Stimulated activated CD8-positive, alpha-beta memory T cell treated with anti-CD3 and anti-CD28 coated beads, Interleukin-7, amount 100 ng/mL, for 24 hours (primary cell): ENCODE data around the gene SPATA2L.

Experiments
- DNase-seq: peaks from one replicate; pipeline ENCODE4 v3.0.0-alpha.2; 2020; ENCODE audit warnings: low read depth

SPATA2L gene

DNA sequence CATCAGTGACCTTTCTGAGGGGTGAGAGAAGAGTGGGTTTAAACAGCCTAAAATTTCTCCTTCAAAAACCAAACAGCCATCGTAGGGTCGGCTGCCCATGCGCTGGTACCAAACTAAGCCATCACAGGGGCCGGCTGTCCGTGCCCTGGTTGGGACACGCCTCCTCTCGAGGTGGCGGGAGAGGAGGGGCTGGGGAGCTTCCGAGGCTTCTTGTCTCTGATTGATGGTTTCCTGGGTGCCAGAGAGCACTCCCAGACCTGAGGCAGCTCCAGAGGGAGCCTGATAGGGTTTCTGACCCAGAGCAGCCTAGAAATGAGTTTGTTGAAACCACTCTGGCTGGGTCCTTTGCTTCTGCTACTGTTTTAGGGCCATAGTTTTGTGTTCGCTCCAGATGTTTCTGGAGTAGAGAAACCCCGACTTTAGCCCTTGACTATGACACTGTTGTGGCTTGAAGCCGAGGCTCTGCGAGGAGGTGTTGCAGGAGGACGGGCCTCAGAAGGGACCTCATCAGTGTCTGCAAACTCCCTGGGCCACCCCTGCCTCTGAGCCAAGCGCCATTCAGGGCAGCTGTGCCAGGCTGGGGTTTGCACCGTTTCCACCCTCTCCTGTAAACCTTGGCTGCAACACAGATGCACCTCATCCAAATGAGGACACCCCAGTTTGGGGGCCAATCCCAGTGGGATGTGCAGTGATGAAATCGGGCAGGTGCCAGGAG is 26.1 kb upstream of the SPATA2L start:
- no peak for DNase-seq

DNA sequence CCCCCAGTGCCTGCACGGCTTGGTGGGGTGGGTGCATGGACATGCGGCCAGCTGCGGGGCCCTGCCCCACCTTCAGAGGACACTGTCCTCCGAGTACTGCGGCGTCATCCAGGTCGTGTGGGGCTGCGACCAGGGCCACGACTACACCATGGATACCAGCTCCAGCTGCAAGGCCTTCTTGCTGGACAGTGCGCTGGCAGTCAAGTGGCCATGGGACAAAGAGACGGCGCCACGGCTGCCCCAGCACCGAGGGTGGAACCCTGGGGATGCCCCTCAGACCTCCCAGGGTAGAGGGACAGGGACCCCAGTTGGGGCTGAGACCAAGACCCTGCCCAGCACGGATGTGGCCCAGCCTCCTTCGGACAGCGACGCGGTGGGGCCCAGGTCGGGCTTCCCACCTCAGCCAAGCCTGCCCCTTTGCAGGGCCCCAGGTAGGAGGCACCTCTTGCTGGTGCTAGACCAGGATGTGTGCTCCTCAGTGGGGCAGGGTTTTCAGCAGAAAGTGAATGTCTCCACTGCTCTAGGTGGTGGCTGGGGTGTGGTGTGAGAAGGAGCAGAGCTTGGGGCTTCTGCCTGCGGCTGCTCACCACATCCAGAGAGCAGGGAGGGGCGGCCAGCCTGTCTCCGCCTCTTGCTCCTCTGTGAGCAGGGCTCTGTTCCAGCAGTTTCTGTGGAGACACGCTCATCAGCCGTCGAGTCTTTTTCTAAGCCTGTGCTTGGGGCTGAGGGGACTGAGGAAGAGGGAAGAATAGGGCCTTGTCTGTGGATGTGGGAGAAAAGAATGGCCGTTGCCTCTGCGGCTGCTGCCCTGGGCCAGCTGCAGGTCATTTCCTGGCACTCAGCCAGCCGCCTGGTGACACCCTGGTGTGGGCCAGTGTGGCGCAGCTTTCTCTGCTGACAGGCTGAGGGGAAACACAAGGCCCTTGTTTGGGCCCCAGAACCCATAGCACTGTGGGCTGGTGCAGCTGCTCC is 22.1 kb upstream of the SPATA2L start:
- no peak for DNase-seq

DNA sequence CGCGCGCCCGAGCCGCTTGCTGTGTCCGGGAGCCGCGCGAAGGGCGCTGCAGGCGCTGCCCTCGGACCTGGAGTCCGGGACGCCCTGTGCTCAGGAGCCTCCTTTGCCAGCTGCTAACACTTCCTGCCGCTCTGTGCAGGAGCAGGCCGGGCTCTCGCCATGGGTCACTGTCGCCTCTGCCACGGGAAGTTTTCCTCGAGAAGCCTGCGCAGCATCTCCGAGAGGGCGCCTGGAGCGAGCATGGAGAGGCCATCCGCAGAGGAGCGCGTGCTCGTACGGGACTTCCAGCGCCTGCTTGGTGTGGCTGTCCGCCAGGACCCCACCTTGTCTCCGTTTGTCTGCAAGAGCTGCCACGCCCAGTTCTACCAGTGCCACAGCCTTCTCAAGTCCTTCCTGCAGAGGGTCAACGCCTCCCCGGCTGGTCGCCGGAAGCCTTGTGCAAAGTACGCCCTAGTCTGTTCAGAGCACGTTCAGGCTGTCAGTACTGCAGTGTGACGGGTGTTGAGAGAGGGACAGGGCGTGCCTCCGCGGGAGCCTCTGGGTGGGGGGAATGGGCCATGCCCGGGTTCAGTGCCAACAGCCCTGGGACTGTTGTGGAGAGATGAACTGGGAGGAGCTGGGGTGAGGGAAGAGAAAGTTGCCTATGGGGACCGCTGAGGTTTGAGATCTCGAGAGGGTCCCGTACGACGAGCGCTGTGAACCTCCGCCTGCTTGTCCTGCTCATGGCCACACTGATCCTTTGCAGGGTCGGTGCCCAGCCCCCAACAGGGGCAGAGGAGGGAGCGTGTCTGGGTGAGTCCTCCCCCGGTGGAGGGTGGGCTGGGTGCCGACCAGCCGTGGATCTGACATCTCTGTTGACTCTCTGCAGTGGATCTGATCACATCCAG is 21.1 kb upstream of the SPATA2L start:
- no peak for DNase-seq

DNA sequence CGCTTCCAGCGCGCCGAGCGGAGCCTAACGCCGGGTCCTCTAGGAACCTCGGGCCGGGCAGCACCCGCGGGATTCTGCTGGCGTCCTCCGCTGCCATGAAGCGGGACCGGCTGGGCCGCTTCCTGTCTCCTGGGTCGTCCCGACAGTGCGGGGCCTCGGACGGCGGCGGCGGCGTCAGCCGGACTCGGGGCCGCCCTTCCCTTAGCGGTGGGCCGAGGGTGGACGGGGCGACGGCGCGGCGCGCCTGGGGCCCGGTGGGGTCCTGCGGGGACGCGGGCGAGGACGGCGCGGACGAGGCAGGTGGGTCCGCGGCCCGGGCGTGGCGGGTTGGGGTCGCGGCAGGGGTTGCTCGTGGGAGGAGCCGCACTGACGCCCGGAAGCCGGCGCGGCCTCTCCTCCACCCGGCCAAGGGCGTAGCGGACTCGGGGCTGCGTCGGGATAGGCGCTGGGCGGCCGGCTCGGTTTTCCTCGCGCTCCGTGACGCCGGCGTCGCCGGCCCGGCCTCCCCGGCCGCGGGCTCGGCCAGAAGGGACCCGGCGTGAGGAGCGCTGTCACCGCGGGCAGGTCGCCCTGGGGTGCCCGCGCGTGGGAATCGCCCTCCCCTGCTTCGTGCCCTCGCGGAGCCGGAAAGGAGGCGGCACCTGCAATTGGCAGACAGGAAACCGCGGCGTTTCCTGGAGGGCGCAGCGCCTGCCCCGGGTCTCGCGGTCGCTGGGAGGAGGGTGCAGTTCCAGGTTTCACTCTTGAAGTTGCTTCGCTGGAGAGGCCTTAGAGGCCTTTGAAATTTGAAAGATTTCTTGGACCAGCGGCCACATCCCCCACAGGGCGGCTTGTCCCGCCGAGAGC is 20.3 kb upstream of the SPATA2L start:
- no peak for DNase-seq

DNA sequence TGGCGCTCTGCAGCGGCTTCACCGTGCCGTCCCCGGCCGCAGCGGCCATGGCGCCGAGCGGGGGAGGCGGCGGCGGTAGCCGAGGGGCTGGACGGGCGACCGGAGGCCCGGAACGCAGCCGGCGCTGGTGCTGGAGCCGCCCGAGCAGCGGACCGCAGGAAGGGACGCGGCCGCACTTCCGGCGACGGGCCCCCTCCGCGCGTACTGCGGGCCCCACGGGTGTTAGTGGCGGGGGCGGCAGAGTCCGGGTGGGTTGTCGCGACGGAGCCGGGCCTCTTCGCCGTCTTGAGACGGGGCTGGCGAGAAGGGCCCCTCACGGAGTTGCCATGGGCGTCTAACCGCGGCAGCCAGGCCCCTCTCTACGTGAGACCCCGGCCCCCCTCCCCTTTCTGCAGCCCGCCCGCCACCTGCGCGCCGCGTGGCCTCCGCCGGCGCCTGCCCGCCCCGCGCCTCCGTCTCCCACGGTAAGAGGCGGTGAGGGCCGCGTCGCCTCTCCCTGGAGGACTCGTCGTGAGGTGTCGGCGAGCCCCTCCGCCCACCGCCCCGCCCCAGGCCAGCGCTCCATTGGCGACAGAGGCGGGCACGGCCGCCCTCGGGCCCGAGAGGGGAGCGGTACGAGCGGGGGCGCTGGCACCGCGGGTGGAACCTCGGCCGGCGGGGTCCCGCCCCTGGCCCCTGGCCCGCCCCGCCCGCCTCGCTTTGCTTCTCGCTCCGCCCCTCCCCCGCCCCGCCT is 19.5 kb upstream of the SPATA2L start, which contains the start of the genes VPS9D1 and ZNF276:
Gene VPS9D1, minus strand, starts transcription at position 86 of the 733 bp plus-strand sequence. Its CDS starts 37 bp downstream, at position 49.
Gene ZNF276, plus strand, starts transcription at position 725 of the 733 bp plus-strand sequence. CDS start 104 bp downstream, outside the sequence.
- peak; percentile 74 for DNase-seq

DNA sequence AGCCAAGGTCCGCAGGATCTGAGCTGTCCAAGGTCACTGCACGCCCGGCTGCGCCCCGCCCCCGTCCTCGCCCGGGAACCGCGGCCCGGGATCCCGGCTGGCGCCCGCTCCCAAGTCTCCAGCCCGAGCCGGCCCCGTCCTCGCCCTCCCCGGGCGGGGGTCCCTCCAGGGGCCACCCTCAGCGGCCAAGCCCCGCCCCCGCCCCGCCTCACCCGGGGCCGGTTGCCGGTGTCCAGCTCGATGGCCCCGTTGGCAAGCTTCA is 19.0 kb upstream of the SPATA2L start:
- DNase-seq, result no peak

DNA sequence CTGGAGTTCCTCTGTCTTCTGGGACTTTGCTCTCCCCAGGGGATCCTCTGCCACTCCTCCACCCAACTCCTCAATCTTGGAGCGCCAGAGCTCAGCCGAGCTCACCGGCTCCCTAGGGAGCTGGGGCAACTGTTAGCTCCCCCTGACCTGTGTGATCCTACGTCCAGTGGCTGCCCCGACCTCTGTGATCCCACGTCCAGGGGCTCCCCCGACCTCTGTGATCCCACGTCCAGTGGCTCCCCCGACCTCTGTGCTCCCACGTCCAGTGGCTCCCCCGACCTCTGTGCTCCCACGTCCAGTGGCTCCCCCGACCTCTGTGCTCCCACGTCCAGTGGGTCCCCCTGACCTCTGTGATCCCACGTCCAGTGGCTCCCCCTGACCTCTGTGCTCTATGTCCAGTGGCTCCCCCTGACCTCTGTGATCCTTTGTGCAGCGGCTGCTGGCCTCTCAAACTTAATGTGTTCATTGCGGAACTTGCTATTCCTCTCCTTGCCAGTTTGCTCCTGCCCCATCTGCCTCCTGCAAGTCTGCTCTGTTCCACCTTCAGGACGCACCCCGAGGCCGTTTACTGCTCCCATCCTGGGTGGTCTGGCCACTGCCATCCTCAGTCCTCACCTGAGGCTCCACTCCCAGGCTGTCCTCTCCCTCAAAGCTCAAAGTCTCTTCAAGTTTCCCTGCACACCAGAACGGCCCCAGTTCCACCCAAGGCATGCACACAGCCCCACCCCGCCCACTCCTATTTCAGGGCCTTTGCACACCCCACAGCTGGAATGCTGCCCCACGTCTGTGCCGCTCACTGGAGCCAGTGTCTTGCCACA is 16.4 kb upstream of the SPATA2L start:
- DNase-seq, result no peak

DNA sequence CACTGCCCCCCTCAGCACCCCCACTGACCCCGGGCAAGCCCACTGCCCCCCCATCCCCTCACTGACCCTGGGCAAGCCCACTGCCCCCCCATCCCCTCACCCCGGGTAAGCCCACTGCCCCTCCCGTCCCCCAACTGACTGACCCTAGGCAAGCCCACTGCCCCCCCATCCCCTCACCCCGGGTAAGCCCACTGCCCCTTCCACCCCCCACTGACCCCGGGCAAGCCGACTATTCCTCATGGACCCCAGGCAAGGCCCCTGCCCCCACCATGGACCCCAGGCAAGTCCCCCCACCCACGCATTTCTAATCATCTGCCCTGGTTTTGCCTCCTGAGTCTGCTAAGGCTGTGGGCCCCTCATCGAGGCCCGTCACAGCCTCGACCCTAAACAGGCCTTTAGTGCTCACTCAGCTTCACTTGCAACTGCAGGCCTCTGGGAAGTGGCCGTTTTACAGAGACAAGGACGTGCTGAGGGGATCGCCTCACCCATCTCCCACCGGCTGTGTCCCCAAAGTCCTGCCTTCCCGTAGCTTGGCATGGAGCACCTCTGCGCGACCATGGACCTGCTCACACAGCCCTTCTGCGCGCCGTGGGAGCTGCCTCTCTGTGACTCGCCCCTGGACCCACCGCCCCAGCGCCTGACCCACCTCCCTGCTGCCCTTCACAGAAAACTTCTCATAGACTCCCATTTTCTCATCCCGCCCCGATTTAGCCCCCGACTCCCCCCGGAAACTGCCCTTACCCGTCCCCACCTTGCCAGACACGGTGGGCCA is 15.6 kb upstream of the SPATA2L start:
- no peak for DNase-seq

DNA sequence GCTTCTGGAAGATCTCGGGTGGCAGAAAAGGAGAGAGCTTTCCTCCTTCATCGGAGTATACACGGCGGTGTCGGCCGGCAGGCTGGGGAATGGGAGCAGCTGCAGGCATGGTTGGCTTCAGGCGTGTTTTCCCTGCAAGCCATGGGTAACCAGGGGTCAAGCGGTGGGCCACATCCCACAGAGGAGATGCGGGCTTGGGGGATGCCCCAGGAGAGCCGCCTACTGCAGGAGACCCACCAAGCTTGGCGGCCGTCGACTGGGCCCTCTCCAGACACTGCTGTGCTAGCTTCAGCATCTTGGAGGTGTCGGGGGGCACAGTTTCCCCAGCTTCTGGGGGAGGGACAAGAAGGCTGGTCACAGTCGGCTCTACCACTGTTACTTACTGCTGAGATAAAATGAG is 15.0 kb upstream of the SPATA2L start:
- DNase-seq, result no peak

DNA sequence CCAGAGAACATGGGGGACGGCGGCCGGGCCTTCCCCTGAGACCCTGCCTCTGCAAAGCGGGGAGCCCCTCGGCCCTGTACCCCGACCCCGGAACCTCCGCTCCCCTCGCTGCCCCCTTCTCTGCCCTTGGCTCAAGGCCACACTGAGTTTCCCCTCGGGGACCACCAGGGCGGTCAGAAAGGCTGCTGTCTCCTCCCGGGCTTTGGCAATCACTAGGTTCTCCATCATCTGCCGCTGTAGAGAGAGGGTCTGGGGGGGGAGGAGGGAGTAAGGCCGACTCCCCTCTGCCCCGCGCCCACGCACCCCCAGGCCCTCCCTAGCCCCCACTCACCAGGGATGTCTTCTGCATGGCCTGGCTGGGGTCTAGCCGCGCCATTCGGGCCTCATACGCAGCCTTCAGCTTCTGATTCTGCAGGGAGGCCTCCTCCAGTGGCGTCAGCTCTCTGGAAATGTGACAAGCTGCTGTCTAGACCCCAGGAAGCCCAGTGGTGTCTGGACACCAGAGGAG is 10.8 kb upstream of the SPATA2L start:
- no peak for DNase-seq

DNA sequence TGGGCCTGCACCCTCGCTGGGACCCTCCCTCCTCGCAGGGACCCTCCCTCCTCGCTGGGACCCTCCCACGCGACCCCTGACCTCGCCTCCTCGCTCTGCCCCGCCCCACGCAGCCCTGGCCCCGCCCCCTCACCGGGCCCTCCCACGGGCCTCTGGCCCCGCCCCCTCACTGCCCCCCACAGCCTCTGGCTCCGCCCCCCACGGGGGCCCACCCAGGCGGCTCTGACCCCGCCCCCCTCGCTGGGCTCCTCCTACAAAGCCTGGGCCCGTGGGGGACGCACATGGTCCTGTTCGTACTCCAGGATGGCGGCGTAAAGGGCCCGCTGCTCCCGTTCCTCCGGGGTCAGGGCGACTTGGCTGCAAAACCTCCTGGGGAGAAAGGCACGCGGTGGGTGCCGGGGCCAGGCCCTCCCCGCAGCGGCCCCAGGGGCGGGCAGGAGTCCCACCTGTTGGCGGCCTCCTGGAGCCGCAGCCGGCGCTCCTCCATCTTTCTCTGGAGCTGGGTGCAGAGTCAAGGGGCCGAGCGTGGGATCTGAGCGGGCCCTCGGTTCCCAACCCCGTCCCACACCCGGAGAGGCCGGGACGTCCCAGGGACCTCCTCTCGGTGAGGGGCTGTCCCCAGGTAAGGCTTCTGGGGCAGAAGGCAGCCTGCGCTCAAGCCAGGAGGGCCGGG is 10.2 kb upstream of the SPATA2L start:
- no peak for DNase-seq

DNA sequence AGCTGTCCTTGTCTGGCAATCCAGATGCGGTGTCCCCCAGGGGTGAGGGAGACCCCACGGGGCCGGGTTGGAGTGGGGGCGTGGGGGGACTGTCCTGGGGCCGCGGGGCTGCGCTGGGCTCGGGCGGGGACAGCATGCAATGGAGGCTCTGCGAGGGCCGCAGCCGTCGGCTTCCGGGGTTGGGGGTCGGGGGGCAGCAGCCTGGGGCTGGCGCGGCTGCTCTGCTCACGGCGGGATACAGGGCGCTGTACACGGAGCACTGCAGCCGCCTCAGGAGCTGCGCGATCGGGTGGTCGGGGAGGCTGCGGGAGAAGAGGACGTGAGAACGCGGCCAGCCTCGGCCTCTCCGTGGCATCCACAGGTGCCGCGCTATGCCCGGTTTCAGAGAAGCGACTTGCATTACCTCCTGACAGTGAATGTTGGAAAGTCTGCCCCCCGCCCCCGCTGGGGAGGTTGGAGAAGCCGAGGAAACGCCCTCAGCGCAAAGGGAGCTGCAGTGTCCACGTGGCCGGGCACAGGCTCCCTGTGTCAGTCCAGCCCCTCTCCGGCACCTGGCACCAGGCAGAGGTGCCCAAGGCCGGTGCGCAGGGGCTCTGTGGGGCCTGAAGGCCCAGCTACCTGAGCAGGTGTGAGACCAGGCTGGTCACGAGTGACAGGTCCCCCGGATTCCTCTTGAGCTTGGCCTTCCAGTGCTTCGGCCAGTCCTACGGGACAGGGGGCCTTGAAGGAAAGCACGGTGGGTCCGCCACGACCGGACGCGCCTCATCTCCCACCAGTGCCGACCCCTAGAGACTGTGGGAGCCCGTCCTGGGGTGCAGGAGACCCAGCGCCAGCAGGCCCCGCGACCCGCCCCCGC is 9.4 kb upstream of the SPATA2L start:
- DNase-seq, result no peak

DNA sequence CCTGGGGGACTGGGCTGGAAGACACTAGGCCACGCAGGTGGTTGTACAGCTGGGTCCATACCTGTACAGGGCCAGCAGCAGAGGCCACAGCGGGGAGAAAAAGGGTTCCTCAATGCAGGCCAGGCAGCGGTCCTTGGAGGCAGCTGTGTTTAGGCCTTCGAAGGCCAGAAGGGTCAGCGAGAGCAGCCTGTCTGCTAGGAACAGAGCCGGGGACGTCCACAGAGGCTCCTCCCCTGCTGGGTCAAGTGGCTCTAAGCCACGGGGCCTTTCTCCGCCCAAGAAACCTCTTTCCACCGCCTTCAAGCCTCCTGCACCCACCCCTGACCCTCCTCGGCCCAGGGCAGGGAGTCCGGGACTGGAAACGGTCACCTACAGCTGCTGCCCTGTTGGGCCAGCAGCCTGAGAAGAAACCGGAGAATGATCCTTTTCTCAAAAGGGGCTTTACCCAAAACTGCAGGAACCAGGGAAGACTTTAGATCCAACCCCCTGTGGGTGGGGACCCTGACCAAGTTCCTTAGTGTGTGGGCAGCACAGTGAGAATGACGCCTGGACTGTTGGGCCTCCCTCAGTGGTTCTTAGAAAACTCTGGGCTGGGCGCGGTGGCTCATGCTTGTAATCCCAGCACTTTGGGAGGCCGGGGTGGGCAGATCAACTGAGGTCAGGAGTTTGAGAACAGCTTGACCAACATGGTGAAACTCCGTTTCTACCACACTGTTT is 8.4 kb upstream of the SPATA2L start:
- no peak for DNase-seq

DNA sequence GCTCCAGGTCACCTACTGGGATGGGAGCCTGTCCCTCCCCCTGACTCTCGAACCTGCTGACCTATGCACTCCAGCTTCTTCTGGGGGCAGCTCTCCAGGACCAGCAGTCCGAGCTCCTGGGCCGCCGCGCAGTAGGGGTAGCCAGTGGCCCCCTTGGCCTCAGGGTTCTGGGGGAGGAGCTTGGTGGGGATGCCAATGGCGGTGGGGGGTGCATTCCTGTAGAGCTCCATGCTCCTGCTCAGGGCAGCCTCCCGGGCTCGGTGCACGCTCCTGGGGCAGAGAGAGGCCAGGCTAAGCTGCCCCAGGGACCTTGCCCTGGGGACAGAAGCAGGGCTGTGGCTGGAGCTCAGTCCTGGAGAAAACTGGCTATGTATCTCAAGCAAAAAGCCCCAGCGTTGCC is 7.7 kb upstream of the SPATA2L start:
- no peak for DNase-seq

DNA sequence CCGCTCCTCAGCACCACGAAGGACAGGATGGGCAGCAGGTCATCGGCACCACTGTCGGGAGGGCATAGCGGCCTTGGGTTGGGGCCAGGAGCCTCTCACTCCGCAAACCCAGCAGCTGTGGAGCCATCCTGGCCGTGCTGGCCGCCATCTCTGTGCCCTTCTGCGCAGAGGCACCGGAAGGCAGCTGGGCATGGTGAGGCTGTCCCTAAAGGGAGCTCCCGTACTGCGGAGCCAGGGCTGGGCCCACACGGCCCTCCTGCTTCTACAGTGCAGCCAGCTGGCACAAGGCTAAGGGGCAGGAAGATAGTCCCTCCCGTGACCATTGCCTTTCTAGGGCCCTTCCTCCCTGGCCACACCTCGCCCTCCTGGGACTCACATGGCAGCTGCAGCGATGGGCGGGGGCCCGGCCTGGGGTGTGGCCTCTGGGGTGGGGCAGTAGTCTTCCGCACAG is 7.0 kb upstream of the SPATA2L start:
- DNase-seq, result no peak

DNA sequence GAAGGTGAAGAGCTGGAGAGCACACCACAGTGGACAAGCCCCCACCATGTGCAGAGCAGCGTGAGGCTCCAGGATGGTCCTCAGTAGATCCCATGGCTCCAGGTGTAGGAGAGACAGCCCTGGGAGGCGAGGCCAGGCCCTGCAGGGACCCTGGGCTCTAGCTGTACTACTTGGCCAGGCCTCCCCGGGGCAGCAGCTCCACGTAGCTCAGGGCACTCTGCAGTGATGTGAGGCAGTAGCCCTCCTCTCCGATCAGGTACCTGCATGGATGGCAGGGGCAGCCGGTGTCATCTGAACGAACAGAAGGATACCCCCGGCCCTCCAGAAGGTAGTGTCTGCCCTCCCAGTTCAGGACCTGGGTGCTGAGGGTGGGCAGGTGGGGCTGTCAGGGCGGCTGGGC is 6.2 kb upstream of the SPATA2L start:
- no peak for DNase-seq
